Choroid plexus epithelial cell (primary cell): ENCODE data around the gene PSMA4.
A peak's percentile ranks its signal among the peaks of the same experiment; 100 is the strongest.

Experiments used
- DNase-seq: peaks from one replicate; pipeline ENCODE4 v3.0.0-alpha.2; 2010; ENCODE audit warnings: low read depth
- H3K4me3 ChIP-seq: 2 replicates; pipeline ENCODE4 v1.5.1; 2011; ENCODE audit warnings: low read depth, mild to moderate bottlenecking, control low read depth, low read length, moderate library complexity
- TF ChIP-seq, protein P1 (sequence below): conservative IDR thresholded peaks from 2 replicates; pipeline ENCODE4 v1.5.1; 2011; ENCODE audit warnings: low read depth, mild to moderate bottlenecking, control low read depth, inconsistent platforms, low read length, moderate library complexity

PSMA4 gene

DNA sequence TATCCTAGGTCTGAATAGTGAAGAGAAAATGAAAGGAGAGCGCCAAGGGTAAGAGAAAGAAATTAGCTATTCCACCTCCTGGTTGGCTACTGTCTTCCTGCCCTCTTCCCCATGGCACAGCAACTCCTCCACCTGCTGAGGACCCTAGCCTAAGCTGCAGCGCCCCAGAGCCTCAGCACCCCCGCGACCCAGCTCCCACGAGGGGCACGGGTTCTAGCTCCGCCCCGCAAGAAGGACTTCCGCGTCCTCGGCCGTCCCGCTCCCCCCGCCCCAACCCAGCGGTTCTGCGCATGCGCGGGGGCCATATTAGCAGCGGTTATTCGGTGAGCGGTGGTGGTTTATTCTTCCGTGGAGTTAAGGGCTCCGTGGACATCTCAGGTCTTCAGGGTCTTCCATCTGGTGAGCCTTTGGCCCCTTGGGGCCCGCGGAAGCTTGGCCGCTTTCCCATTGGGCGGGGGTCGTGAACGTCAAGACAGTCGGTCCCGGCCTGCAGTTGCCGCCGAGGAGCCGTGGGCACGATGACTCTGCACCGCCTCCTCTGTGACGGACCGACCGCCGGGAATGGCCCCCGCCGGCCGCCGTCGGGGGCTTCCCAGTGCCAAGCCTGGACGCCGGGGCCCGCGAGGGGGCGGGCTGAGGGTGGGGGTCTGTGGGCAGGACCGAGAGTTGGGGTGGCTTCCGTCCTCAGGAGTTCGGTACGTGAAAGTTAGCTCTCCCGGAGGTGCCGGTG is at the start of gene PSMA4:
Gene PSMA4, plus strand, starts transcription at position 304 of the 730 bp plus-strand sequence. CDS start 1,484 bp downstream, outside the sequence.
- TF ChIP-seq, protein P1, sequence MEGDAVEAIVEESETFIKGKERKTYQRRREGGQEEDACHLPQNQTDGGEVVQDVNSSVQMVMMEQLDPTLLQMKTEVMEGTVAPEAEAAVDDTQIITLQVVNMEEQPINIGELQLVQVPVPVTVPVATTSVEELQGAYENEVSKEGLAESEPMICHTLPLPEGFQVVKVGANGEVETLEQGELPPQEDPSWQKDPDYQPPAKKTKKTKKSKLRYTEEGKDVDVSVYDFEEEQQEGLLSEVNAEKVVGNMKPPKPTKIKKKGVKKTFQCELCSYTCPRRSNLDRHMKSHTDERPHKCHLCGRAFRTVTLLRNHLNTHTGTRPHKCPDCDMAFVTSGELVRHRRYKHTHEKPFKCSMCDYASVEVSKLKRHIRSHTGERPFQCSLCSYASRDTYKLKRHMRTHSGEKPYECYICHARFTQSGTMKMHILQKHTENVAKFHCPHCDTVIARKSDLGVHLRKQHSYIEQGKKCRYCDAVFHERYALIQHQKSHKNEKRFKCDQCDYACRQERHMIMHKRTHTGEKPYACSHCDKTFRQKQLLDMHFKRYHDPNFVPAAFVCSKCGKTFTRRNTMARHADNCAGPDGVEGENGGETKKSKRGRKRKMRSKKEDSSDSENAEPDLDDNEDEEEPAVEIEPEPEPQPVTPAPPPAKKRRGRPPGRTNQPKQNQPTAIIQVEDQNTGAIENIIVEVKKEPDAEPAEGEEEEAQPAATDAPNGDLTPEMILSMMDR: peak; percentile 29
- DNase-seq: peak; percentile 86
- peak within 1 kb of the TSS; percentile 98 for H3K4me3 ChIP-seq

DNA sequence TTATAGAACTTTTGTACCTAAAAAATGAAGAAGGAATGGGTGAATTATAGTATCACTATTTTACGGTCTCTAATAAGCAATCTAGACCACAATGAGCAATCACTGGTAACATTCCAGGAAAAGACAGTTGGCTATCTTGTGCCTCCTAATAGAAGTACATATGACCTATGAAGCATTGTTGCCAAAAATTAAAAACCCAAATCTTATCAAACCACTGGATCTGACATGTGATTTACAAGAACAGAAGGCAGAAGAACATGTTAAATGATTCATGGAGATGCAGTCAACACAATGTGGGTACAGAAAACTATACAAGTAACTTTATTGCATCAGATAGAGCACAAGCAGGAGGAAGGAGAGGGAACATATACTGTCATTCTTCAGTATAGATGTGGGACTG is 47.4 kb upstream of the PSMA4 start:
- TF ChIP-seq, protein P1: no peak
- H3K4me3 ChIP-seq: no peak overlapping the region
- DNase-seq: peak; percentile 50

DNA sequence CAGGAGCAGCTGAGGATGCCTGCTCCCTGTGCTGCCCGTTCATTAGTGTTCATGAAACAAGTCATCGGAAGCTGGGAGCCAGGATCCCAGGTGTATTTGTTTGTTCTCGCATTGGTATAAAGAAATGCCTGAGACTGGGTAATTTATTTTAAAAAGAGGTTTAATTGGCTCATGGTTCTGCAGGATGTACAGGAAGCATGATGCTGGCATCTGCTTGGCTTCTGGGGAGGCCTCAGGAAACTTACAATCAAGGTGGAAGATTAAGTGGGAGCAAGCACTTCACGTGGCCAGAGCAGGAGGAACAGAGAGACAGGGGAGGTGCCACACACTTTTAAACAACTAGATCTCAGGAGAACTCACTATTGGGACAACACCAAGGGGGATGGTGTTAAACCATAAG is 38.4 kb upstream of the PSMA4 start:
- no peak for DNase-seq
- no peak overlapping the region for H3K4me3 ChIP-seq
- TF ChIP-seq, protein P1: no peak

DNA sequence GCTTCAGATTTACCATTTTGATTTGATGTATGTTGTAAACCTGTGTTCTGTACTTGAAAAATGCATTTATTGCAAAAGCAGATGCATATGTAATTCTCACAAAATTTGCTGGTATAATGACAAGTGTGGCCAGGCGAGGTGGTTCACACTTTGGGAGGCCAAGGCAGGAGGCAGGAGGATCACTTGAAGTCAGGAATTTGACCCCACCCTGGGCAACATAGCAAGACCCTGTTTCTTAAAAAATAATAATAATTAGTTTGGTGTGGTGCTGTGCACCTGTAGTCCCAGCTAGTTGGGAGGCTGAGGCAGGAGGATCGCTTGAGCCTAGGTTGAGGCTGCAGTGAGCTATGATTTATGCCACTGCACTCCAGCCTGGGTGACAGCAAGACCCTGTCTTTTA is 37.6 kb upstream of the PSMA4 start:
- TF ChIP-seq, protein P1: no peak
- DNase-seq: no peak
- H3K4me3 ChIP-seq: no peak overlapping the region

DNA sequence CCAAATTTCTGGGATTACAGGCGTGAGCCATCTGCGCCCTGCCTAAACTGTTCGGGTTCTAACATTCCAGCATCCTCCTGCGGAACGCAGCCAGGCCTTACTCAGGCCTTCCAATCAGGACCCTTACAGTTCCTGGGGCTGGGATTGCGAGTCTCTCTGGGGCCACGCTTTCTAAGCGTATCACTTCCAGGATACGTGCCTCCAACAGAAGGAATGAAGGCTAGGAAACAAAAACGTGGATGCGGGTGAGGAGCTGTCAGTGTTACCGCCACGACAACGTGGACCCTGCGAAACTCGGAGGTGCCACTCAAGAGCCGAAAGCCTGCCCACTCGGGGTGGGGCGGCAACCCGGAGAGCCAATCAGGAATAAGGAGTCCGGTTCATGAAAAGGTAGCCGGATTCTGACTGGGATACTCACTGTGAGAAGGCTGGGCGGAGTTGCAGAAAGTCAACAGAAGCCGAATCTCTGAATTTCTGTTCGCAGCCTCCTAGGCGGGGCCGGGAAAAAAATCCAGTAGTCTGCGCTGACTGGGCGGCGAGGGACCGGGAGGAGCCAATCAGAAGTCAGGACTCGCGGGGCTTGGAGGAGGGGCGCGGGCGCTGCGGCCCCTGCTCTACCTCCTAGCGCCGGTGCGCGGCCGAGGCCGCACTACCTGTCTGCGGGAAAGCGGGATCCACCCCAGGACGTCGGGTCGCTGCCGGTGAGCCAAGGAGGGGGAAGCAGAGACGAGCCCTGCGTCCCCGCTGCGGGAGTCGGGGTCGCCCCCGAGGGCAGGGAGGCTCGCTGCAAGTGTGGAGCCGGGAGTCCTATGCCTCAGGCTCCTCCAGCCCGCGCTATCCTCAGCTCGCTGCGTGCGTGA is 33.0 kb upstream of the PSMA4 start, which contains the start of gene HYKK:
Gene HYKK, plus strand, starts transcription at position 607 of the 860 bp plus-strand sequence. CDS start 5,512 bp downstream, outside the sequence.
- H3K4me3 ChIP-seq: peak within 1 kb of the TSS; percentile 94
- DNase-seq: peak; percentile 99
- TF ChIP-seq, protein P1: no peak

DNA sequence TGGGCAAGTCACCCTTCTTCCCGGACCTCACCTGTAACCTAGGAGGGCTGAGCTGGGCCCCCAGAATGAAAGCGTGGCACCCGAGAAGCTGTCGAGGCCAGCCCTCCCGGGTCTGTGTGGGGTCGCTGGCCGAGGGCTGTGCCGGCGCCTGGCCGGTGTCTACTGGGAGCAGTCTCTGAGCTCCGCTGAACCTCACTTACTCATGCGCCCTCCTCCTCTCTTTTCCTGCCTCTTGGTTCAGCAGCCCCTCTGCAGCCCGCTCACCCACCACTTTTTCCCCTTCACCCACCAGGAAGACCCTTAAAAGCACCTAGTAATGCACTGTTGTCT is 32.4 kb upstream of the PSMA4 start:
- TF ChIP-seq, protein P1: no peak
- no peak for DNase-seq
- H3K4me3 ChIP-seq: peak overlapping the region; percentile 94
